AG04450 (cell line): ENCODE results near the gene PRKAR1B. TPM values are rescaled to one million over a fixed set of nuclear protein-coding genes. Genes with fewer than 3 reads are reported as not detected.

ENCODE experiments used
- CTCF ChIA-PET: fragments of 300-600, 350-600 bp; formaldehyde crosslinking; extraction: SDS; loops from one replicate; lab custom pipeline; 2022; ENCODE audit warnings: antibody characterized with exemption, inconsistent platforms; lab: Charles Lee
- POLR2A ChIA-PET: fragments of 350-600 bp; formaldehyde crosslinking; extraction: SDS; loops from one replicate; lab custom pipeline; 2021; ENCODE audit warnings: antibody characterized with exemption, inconsistent platforms; lab: Yijun Ruan, JAX
- DNase-seq: peaks from one replicate; pipeline ENCODE4 v3.0.0-alpha.2; 2011; ENCODE audit warnings: low read depth, low spot score
- H3K27ac ChIP-seq: one replicate; pipeline ENCODE4 v1.5.1; 2012; ENCODE audit warnings: low read depth, low read length, control low read depth
- H3K27me3 ChIP-seq: one replicate; pipeline ENCODE4 v1.6.0; 2012; ENCODE audit warnings: low read length; ENCODE audit not compliant: control insufficient read depth, insufficient read depth
- H3K4me3 ChIP-seq: 2 replicates; pipeline ENCODE4 v1.5.1; 2011; ENCODE audit warnings: mild to moderate bottlenecking, low read depth, low read length, control low read depth
- H3K9me3 ChIP-seq: 2 replicates; pipeline ENCODE4 v1.5.1; 2012; ENCODE audit warnings: low read length; ENCODE audit not compliant: control insufficient read depth, insufficient read depth
- CTCF ChIP-seq: IDR thresholded peaks from 2 replicates; pipeline ENCODE4 v1.5.1; 2011; ENCODE audit warnings: low read depth, low read length, control low read depth, inconsistent platforms
- polyA plus RNA-seq: library from polyadenylated mRNA; depleted of rRNA; stranded (reverse); fragments of >200 nt; gene quantifications from 2 replicates; pipeline ENCODE4 v1.2.3, GENCODE V29; 2011

Gene PRKAR1B
- polyA plus RNA-seq, 1 experiment = 16.1 TPM

GRCh38 chr7:713139-713457, 14.0 kb downstream of the PRKAR1B start:
- Histone ChIP-seq H3K9me3 (peaks cover 4% of the 10 kb centered on the region; the same call in 1 of the 2 replicates), H3K27ac (no peak overlapping the region), H3K4me3 (no peak overlapping the region), H3K27me3 (peaks cover 2% of the 10 kb centered on the region)
- TF ChIP-seq CTCF = no peak
- DNase-seq = no peak
- CTCF ChIA-PET = no interaction called here
- POLR2A ChIA-PET = no interaction called here

GRCh38 chr7:712381-713138, 14.5 kb downstream of the PRKAR1B start:
- TF ChIP-seq CTCF = no peak
- DNase-seq = no peak
- H3K27me3 ChIP-seq = peaks cover 2% of the 10 kb centered on the region
- peaks cover 4% of the 10 kb centered on the region; the same call in 1 of the 2 replicates for H3K9me3 ChIP-seq
- no peak overlapping the region for H3K27ac ChIP-seq
- POLR2A ChIA-PET = no interaction called here
- CTCF ChIA-PET = no interaction called here
- peak overlapping the region; percentile 50 for H3K4me3 ChIP-seq

GRCh38 chr7:711922-712380, 15.1 kb downstream of the PRKAR1B start:
- ChIA-PET CTCF (no interaction called here), POLR2A (no interaction called here)

GRCh38 chr7:711093-711921, 15.8 kb downstream of the PRKAR1B start:
- H3K27me3 ChIP-seq = peaks cover 2% of the 10 kb centered on the region
- CTCF ChIA-PET = no interaction called here
- peak overlapping the region; percentile 50 for H3K4me3 ChIP-seq
- no peak for TF ChIP-seq CTCF
- H3K9me3 ChIP-seq = peaks cover 4% of the 10 kb centered on the region; the same call in 1 of the 2 replicates
- DNase-seq = no peak
- no peak overlapping the region for H3K27ac ChIP-seq
- POLR2A ChIA-PET = no interaction called here

More at GRCh38 chr7:711922-712380, 15.1 kb downstream of the PRKAR1B start:
- no peak for TF ChIP-seq CTCF
- peak overlapping the region; percentile 50 for H3K4me3 ChIP-seq
- H3K9me3 ChIP-seq = peaks cover 4% of the 10 kb centered on the region; the same call in 1 of the 2 replicates
- DNase-seq = no peak
- peaks cover 2% of the 10 kb centered on the region for H3K27me3 ChIP-seq
- no peak overlapping the region for H3K27ac ChIP-seq
